ENCODE data around the gene CLSTN1.

Gene CLSTN1

DNA sequence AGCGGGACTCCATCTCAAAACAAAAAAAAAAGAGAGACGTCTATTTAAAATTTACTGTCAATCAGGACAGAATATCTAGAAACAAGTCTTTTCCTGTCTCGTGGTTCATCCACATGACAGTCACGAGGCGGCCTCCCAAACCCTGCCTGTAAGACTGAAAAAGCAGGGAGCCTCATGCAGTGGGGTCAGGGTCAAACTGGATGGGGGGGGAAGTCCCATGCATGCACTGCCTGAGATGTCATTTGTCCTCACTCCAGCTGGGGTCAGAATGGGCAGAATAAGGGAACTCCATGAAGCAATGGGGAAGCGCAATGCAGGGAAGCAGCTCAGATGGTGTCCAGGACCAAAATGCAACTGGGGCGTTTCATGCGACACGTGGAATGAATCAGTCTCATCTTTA, 86.7 kb downstream of the CLSTN1 start:
- TF ChIP-seq, protein P1, sequence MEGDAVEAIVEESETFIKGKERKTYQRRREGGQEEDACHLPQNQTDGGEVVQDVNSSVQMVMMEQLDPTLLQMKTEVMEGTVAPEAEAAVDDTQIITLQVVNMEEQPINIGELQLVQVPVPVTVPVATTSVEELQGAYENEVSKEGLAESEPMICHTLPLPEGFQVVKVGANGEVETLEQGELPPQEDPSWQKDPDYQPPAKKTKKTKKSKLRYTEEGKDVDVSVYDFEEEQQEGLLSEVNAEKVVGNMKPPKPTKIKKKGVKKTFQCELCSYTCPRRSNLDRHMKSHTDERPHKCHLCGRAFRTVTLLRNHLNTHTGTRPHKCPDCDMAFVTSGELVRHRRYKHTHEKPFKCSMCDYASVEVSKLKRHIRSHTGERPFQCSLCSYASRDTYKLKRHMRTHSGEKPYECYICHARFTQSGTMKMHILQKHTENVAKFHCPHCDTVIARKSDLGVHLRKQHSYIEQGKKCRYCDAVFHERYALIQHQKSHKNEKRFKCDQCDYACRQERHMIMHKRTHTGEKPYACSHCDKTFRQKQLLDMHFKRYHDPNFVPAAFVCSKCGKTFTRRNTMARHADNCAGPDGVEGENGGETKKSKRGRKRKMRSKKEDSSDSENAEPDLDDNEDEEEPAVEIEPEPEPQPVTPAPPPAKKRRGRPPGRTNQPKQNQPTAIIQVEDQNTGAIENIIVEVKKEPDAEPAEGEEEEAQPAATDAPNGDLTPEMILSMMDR (IDR thresholded peaks at IDR 0.05; ENCODE audit: insufficient read depth, missing control alignments) = no peak
- FAIRE-seq (no peak), DNase-seq (ENCODE audit: insufficient read length, low spot score) (no peak)

DNA sequence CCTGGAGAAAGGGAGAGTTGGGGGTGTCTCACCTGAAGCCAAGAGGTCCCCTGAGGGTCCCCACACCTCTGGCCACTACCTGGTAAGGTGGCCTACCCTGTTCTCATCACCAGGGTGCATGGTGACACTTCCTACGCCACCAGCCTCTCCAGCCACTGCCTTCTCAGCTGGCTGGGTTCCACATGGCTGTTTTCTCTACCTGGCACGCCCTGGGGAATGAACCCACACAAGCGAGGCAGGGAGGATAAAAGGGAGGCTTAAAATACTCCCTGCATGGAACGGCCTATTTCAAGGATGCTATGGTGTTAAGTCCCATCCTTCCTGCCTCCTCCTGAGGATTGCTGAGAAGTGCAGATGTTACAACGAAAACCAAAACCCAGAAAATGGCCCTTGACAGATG, 87.5 kb downstream of the CLSTN1 start:
- DNase-seq (ENCODE audit: insufficient read length, low spot score) (no peak), FAIRE-seq (no peak)

DNA sequence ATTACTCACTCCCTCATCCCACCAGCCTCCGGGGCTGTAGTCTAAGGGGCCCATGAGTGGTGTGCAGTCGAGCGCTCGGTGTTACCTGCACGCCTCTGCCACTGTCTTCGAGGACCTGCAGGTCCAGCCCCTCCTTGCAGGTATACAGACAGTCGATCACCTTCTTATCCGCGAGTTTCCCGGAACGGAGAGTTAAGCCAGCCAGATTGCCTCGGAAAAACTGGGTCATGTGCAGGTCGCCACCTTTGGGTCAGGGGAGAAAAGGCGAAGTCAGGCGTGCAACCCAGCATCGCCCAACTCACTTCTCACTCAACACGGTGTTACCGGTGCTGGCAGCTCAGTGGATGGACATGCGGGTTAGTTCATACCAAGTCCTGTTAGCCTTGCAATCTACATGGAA, 88.0 kb downstream of the CLSTN1 start:
- TF ChIP-seq, protein P1 (IDR thresholded peaks at IDR 0.05; ENCODE audit: insufficient read depth, missing control alignments) = no peak
- no peak for DNase-seq (ENCODE audit: insufficient read length, low spot score)
- FAIRE-seq = no peak

More for the DNA sequence above, 87.5 kb downstream of the CLSTN1 start:
- TF ChIP-seq, protein P1 (IDR thresholded peaks at IDR 0.05; ENCODE audit: insufficient read depth, missing control alignments) = no peak

DNA sequence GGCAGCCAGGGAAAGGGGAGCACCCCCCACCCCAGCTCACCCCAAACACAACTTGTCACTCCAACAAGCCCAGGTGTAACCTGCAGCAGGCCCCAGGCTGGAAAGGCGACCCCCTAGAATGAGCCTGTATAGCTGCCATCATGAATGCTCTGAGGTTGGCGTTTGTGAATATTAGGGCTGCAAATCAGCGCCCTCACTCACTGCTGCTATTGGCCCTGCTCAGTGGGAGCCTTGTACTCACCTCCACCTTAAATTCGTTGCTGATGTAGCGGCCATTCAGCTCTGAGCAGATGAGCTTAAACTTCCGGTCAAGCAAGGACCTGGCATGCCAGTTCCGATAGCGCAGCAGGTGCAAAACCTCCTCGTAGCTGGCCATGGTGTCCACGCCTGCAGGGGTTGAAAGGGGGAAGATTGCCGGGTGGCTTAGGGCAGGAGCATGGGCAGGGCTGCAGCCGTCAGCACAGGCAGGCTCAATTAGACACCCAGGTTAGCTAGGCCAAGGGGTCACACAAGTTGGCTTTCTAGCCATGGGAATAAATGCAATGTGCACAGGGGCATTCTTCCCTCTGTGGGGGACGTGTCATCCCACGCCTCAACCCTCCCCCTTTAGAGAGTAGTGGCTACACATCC, 90.5 kb downstream of the CLSTN1 start:
- DNase-seq (ENCODE audit: insufficient read length, low spot score) = no peak
- no peak for FAIRE-seq
- TF ChIP-seq, protein P1 (IDR thresholded peaks at IDR 0.05; ENCODE audit: insufficient read depth, missing control alignments) = no peak

DNA sequence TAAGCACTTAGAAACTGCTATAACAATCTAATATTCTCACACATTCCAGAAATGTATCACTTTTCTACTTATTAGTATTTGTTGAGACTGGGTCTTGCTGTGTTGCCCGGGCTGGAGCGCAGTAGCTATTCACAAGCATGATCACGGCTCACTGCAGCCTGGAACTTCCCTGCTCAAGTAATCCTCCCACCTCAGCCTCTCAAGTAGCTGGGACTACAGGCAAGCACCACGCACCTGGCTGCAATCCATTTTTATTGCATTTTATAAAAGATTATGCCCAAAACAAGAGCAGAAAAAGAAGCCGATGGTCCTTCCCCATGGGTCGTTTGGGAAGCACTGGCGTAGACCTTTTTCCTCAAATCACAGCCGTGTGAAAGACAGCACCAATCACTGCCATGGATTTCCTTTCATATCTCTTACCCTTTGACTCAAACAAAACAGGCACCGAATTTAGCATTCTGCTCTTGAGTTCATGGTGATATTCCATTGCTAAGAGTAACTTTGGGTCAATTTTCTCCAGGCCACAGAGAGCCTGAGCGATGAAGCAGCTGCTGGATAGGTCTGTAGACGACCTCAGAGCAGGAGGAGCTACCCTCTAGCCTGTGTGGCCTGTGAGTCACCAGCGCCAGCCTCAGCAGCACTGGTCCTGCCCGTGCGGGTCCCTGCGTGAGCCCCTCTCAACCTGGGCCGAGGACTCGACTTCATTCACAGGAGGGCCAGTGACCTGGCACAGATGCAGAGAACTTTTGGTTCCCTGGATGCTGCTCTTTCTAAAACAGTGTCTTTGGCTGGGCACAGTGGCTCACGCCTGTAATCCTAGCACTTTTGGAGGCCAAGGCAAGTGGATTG, 91.4 kb downstream of the CLSTN1 start:
- TF ChIP-seq, protein P1 (IDR thresholded peaks at IDR 0.05; ENCODE audit: insufficient read depth, missing control alignments) = no peak
- DNase-seq (ENCODE audit: insufficient read length, low spot score) (no peak), FAIRE-seq (no peak)

DNA sequence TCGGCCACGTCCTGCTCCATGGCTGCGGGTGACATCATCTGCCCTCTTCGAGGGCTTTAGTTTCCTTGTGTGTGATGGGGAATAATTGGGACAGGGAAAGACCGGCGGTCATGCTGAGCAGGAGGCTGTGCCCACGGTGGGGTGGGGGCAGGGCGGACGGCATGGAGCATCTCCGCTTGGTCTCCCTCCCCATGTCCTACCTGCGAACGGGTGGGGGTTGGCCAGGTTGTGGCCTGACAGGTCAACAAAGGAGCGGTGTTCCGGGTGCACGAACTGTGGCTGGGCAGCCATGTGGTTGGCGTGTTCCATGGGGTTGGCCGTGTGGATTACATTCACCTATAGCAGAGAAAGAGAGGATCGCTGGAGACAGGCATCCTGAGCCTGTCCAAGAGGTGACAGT, 92.2 kb downstream of the CLSTN1 start:
- FAIRE-seq = no peak
- TF ChIP-seq, protein P1 (IDR thresholded peaks at IDR 0.05; ENCODE audit: insufficient read depth, missing control alignments) = no peak
- no peak for DNase-seq (ENCODE audit: insufficient read length, low spot score)

DNA sequence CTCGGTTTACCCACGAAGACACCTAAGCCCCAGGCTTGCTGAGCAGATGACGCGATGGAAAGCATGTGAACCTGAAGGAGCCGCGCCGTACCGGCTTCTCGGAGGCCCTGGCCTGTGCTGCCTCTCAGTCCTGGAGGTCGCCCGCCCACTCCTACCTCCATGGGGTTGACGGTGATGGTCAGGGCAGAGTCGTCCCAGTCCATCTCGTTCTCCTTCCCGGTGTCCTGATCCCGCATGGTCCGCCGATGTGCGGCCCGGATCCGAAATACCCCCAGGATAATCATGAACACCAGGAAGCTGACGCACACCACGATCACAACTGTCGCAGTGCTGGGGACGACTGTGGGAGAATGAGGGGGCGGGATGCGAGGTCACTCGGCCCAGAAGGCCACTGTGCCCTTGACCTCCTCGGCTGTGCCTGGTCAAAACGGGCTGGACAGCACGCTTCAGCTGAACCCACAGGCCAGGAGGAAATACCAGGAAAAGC, 92.7 kb downstream of the CLSTN1 start:
- DNase-seq (ENCODE audit: insufficient read length, low spot score) (no peak), FAIRE-seq (no peak)
- TF ChIP-seq, protein P1 (IDR thresholded peaks at IDR 0.05; ENCODE audit: insufficient read depth, missing control alignments) = no peak

Data from D721Med (cell line).